GM21367 (cell line): ENCODE data around the gene NR1D1.

Source experiments
- ATAC-seq: cut with Tn5 transposase; IDR thresholded peaks from one replicate; pipeline ENCODE4 v1.9.1; 2021; ENCODE audit not compliant: unreplicated experiment

NR1D1 gene

GRCh38 chr17:40097931-40098845 is 2.2 kb downstream of the NR1D1 start:
- no peak for ATAC-seq

DNA sequence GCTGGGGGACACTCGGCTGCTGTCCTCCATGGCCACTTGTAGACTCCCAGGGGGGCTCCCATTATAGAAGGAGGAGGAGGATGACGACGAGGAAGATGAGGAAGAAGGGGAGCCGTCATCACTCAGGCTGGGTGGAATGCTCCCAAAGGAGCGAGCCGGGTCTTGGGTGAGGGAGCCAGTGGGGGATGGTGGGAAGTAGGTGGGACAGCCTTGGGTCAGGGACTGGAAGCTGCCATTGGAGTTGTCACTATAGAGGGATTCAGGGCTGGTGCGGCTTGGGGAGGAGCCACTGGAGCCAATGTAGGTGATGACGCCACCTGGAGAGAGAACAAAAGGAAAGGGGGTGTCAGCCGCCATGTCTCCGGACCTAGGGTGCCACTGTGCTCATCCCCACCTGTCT is 3.3 kb downstream of the NR1D1 start:
- ATAC-seq = no peak

DNA sequence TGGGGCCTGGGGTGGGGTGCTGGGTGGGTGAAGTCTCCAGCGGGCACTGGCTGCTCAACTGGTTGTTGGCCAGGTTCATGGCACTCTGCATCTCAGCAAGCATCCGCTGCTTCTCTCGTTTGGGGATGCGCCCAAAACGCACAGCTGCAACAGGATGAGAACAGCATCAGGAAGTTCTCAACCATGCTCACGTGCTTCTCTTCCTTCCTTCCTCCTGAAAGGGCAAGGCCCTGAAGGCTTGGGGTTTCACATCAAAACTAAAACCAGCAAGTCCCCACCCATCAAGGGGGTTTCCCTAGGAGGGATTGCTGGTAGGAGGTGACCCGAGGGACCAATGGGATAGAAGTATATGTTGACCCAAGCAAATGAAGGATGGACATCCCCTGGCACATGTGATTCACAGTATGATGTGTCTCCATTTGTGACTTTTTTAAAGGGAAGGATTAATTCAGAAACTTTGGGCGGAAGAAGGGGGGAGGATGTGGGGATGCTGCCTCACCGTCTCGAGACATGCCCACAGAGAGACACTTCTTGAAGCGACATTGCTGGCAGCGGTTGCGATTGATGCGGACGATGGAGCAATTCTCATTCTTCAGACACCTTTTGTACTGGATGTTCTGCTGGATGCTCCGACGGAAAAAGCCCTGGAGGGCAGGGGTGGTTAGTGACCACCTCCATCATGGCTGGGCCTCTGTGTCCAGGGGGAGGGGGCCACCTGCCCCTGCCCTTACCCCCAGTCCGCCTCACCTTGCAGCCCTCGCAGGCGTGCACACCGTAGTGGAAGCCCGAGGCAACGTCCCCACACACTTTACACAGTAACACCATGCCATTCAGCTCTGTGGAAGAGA is 4.2 kb downstream of the NR1D1 start:
- ATAC-seq = peak; percentile 28

- ATAC-seq = no peak
Observed at GRCh38 chr17:40095351-40095943, 4.9 kb downstream of the NR1D1 start.

DNA sequence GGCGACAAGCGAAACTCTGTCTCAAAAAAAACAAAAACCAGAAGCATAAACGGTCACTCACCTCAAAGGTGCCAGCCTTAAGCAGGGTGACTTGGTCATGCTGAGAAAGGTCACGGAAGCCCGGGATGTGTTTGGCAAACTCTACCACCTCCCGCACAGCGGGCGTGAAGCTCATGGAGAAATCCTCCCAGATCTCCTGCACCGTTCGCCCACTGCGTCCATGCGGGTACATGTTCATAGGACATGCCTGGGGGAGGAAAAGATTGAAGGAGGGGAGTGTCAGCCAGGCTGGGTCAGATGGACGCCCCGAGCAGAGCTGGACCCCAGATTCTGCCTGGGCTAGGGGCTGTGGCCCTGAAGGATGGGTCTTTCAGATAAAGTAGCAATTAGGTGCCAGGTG is 5.5 kb downstream of the NR1D1 start:
- ATAC-seq = no peak

DNA sequence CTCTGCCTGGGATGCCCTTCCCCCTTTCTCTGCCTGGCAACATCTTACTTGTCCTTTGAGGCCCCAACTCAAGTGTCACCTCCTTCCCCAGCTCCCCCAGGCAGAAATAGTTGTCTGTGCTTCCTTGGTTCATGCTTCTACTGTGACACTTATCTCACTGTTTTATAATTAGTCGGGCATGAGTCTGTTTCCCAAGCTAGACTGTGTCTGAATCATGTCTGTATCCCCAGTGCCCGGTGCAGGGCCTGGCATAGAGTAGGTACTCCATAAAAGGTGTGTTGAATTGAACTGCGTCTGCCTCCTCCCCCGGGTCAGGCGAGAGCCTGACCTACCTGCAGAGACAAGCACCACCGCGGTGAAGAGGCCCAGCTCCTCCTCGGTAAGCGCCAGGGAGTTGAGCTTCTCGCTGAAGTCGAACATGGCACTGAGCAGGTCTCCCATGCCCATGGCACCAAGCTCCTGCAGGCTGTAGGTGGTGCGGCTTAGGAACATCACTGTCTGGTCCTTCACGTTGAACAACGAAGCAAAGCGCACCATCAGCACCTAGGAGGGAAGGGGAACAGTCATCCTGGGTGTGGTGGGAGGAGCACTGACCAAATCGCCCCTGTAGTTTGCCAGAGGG is 6.7 kb downstream of the NR1D1 start:
- no peak for ATAC-seq

GRCh38 chr17:40093005-40093579 is 7.3 kb downstream of the NR1D1 start:
- ATAC-seq = no peak

DNA sequence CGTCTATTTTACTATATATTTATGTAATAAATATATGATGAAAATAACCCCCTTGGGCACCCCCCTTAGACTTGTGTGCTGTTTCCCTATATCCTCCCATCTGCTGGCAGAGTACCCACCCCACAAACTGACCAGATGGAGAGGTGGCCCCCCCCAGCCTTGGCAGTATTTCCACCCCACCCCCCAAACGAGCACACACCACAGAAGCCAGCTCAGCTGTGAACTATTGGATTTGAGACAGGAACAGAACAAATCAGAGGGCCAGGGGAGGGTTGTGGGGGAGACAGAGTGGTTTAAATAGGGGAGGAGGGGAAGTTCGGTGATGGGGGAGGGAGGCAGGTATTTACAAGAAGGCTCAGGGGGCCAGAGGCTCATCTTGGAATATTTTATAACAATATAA is 7.8 kb downstream of the NR1D1 start:
- no peak for ATAC-seq

DNA sequence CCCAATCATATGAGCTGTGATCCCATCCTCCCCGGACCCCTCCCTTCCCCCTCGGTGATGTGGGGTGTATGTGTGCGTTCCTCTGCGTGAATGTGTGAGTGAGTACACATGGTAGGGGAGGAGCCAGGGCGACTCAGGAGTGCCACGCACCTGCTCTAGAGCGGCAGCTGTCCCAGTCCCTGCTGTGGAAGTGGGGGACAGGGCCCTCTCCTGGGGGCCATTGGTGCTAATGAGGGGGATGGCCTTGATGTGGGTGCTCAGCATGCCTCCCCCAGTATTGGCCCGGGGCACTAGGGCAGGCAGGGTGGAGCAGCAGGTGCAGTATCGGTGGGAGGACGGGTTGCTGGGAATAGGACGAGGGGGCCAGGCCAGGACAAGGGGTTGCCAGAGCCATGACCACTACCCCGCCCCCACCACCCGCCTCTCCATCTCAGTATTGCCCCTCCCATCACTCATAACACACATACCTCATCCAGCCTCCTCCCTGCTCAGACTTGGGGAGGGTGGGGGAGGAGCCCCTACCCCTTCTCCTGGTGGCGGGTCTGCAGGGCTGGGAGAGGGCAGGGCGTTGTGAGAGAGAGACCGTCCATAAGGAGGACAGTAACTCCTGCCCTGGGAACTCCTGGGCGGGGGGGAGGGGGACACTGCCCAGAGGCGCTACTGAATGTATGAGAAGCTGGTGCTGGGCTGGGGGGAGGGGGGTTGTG is 8.5 kb downstream of the NR1D1 start:
- ATAC-seq = no peak

DNA sequence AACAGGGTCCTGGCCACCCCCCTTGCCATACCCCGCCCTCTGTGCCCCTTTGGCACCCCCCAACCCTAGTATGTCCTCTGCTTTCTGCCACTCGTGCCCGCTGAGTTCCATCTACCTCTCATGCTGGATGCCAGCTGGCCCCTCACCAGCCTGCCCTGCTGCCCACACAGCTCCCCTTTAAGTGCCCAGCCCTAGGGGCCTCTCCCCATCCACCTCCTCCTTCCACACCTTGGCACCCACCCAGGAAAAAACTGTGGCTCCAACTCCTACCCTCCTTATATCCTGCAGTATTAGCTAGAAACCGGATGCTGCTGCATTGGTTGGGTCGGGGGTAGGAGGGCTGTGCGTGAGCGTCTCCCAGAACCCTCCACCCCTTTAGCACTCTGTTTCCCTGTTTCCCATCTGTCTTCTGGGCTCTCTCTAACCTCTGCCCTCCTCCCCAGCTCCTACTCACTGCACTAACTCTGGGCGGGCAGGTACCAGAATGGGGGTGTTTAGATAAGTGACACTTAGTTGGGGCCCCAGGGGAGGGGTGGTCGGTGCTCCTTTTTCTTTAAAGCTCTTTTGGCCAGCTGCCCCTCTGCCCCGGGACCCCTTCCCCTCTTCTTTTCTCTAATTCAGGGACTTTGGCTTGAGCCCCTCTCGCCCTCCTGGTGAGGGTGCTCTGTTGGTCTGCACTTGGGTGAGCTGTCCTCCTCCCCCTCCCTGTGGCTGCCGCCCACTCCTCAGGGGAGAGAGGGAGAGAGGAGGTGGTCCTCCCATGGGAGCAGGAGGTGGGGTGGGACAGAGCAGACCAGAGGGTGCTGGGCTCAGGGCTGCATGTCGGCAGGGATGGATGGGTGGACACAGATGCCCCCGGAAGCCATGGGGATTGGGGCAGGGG is 9.9 kb downstream of the NR1D1 start:
- no peak for ATAC-seq

DNA sequence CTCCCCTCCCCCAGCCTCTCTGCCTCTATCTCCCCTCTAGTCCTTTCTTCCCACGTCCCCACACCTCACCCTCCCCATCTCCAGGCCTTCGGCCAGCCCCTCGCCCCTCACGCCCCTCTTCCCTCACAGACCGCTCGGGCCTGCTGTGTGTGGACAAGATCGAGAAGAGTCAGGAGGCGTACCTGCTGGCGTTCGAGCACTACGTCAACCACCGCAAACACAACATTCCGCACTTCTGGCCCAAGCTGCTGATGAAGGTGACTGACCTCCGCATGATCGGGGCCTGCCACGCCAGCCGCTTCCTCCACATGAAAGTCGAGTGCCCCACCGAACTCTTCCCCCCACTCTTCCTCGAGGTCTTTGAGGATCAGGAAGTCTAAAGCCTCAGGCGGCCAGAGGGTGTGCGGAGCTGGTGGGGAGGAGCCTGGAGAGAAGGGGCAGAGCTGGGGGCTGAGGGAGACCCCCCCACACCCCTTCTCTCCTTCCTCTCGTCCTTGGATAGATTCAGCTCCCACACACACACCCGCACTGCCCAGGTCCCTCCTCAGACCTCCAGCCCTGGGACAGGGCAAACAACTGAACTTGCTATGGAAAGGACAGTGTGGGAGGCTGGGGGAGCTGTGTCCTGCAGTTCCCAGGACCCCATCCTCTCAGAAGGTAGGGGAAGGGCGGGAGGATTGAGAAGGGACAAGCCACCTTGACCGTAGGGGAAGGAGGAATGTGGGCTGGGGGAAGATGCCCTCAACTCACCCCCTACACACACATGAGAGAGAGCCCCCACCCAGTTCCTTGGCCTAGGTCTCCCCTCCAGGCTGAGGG is 11.1 kb downstream of the NR1D1 start:
- ATAC-seq = no peak

DNA sequence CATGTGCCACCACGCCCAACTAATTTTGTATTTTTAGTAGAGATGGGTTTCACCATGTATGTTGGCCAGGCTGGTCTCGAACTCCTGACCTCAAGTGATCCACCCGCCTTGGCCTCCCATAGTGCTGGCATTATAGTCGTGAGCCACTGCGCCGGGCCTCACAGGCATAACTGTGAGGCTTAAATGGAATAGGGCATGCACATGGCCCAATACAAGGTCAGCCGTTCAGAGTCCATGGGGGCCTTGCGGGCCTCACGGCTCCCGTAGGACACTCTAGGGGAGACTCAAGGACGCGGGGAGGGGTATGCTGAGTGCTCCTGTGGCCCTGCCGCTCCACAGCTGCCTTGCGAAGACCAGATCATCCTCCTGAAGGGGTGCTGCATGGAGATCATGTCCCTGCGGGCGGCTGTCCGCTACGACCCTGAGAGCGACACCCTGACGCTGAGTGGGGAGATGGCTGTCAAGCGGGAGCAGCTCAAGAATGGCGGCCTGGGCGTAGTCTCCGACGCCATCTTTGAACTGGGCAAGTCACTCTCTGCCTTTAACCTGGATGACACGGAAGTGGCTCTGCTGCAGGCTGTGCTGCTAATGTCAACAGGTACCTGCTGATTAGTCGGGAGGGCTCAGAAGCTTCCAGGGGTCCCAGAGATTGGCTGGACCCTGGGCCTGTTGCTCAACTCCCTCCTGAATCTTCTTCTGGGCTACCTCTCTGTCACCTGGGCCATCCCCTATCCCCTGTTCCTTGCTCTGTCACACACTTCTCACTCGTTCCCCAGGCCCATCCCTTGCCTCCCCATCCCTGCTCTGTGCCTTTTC is 12.3 kb downstream of the NR1D1 start:
- ATAC-seq = no peak

- ATAC-seq = no peak
Observed at GRCh38 chr17:40087049-40087794, 13.2 kb downstream of the NR1D1 start.

GRCh38 chr17:40086150-40087044 is 14.0 kb downstream of the NR1D1 start:
- ATAC-seq = no peak

GRCh38 chr17:40084477-40084876 is 15.9 kb downstream of the NR1D1 start:
- ATAC-seq = no peak

- no peak for ATAC-seq
Observed at GRCh38 chr17:40079545-40079944, 20.8 kb downstream of the NR1D1 start.
